ENCODE measurements around the gene TMEM212. TPM values are rescaled to one million over a fixed set of nuclear protein-coding genes. Genes with fewer than 3 reads are reported as not detected.

Gene TMEM212
- polyA plus RNA-seq, 1 donor (not counting 4 experiments of a cell fraction or from before 2014, with no cell fraction given): not detected

GRCh38 chr3:171847595-171848259 lies 4.6 kb downstream of the TMEM212 start:
- TF ChIP-seq CTCF (optimal IDR thresholded peaks at IDR 0.05 in 1 of 3, IDR thresholded peaks at IDR 0.05 in 1 of 3, conservative IDR thresholded peaks at IDR 0.05 in 1 of 3; ENCODE audit: extremely low read depth in 1 of 3, insufficient read depth in 2 of 3, low read length in 3 of 3) (no peak), EZH2 (IDR thresholded peaks at IDR 0.05; ENCODE audit: low read length) (no peak)
- Histone ChIP-seq H3K4me1 (ENCODE audit: control insufficient read depth, extremely low read depth, insufficient read depth, low read length) (no peaks in the 10 kb centered on the region), H3K27ac (ENCODE audit: control insufficient read depth, insufficient read depth, low read length) (no peak overlapping the region), H3K9me1 (ENCODE audit: control insufficient read depth, extremely low read depth, insufficient read depth, low read length) (no peaks in the 10 kb centered on the region), H4K20me1 (ENCODE audit: control insufficient read depth, extremely low read depth, insufficient read depth, low read length) (no peaks in the 10 kb centered on the region), H3K79me2 (ENCODE audit: control insufficient read depth, insufficient read depth, low read length) (no peaks in the 10 kb centered on the region), H2AFZ (ENCODE audit: control insufficient read depth, low read length) (no peak overlapping the region), H3K9me3 (ENCODE audit: control insufficient read depth, low read depth, low read length) (no peaks in the 10 kb centered on the region), H3K9ac (ENCODE audit: control insufficient read depth, extremely low read depth, insufficient read depth, low read length) (no peak overlapping the region), H3K4me2 (ENCODE audit: control insufficient read depth, extremely low read depth, insufficient read depth, low read depth, low read length) (no peak overlapping the region), H3K36me3 (ENCODE audit: control insufficient read depth in 2 of 2, extremely low read depth in 1 of 2, insufficient read depth in 2 of 2, low read length in 2 of 2) (no peaks in the 10 kb centered on the region), H3K27me3 (ENCODE audit: control insufficient read depth, extremely low read depth, insufficient read depth, low read length) (no peaks in the 10 kb centered on the region), H3K4me3 (ENCODE audit: control insufficient read depth in 2 of 3, extremely low read depth in 1 of 3, insufficient read depth in 2 of 3, low read depth in 1 of 3, low read length in 3 of 3) (no peak overlapping the region)
- DNase-seq (ENCODE audit: low read depth, low spot score) (no peak), FAIRE-seq (no peak)
- dilution Hi-C loops (cut with MboI; ENCODE audit: extremely low pct_ligation_motif_present, low sequenced_read_pairs): no loop called here

GRCh38 chr3:171849617-171850319 lies 6.6 kb downstream of the TMEM212 start:
- Histone ChIP-seq H3K9ac (ENCODE audit: control insufficient read depth, extremely low read depth, insufficient read depth, low read length) (no peak overlapping the region), H3K4me2 (ENCODE audit: control insufficient read depth, extremely low read depth, insufficient read depth, low read depth, low read length) (no peak overlapping the region), H3K36me3 (ENCODE audit: control insufficient read depth in 2 of 2, extremely low read depth in 1 of 2, insufficient read depth in 2 of 2, low read length in 2 of 2) (no peaks in the 10 kb centered on the region), H3K27ac (ENCODE audit: control insufficient read depth, insufficient read depth, low read length) (no peak overlapping the region), H3K9me1 (ENCODE audit: control insufficient read depth, extremely low read depth, insufficient read depth, low read length) (no peaks in the 10 kb centered on the region), H3K4me1 (ENCODE audit: control insufficient read depth, extremely low read depth, insufficient read depth, low read length) (no peaks in the 10 kb centered on the region), H3K27me3 (ENCODE audit: control insufficient read depth, extremely low read depth, insufficient read depth, low read length) (no peaks in the 10 kb centered on the region), H3K9me3 (ENCODE audit: control insufficient read depth, low read depth, low read length) (peaks cover 8% of the 10 kb centered on the region), H3K79me2 (ENCODE audit: control insufficient read depth, insufficient read depth, low read length) (no peaks in the 10 kb centered on the region), H4K20me1 (ENCODE audit: control insufficient read depth, extremely low read depth, insufficient read depth, low read length) (no peaks in the 10 kb centered on the region), H2AFZ (ENCODE audit: control insufficient read depth, low read length) (no peak overlapping the region), H3K4me3 (ENCODE audit: control insufficient read depth in 2 of 3, extremely low read depth in 1 of 3, insufficient read depth in 2 of 3, low read depth in 1 of 3, low read length in 3 of 3) (no peak overlapping the region)
- FAIRE-seq (no peak), DNase-seq (ENCODE audit: low read depth, low spot score) (no peak)
- TF ChIP-seq EZH2 (IDR thresholded peaks at IDR 0.05; ENCODE audit: low read length) (no peak), CTCF (optimal IDR thresholded peaks at IDR 0.05 in 1 of 3, IDR thresholded peaks at IDR 0.05 in 1 of 3, conservative IDR thresholded peaks at IDR 0.05 in 1 of 3; ENCODE audit: extremely low read depth in 1 of 3, insufficient read depth in 2 of 3, low read length in 3 of 3) (no peak)
- dilution Hi-C loops (cut with MboI; ENCODE audit: extremely low pct_ligation_motif_present, low sequenced_read_pairs): no loop called here
